GM12878 (cell line): Measurements from ENCODE around the gene GANC. TPM values are rescaled to one million over a fixed set of nuclear protein-coding genes. Genes with fewer than 3 reads are reported as not detected.
A peak's percentile ranks its signal among the peaks of the same experiment; 100 is the strongest.

Experiments used
- BHLHE40 ChIP-seq, 2 experiments: fragments of 450-650 bp in 1 of 2; IDR thresholded peaks; 2 replicates each; pipeline ENCODE4 v1.6.1; 2011 to 2017; ENCODE audit warnings: low read depth in 2 of 2, borderline replicate concordance in 1 of 2, improper control_type of control experiment in 1 of 2, low read length in 1 of 2, mild to moderate bottlenecking in 1 of 2
- CHD4 ChIP-seq: fragments of 200-600 bp; sonication (generic); IDR thresholded peaks from 2 replicates; pipeline ENCODE4 v1.6.1; 2016; ENCODE audit warnings: mild to moderate bottlenecking
- E2F8 ChIP-seq: fragments of 450-650 bp; IDR thresholded peaks from 2 replicates; pipeline ENCODE4 v1.6.1; 2018; ENCODE audit warnings: mild to moderate bottlenecking, low read depth, moderate library complexity; ENCODE audit not compliant: partially characterized antibody
- EED ChIP-seq: sonication (generic); IDR thresholded peaks from 2 replicates; pipeline ENCODE4 v1.6.1; 2016; ENCODE audit warnings: antibody characterized with exemption, low read depth
- JUNB ChIP-seq: IDR thresholded peaks from 2 replicates; pipeline ENCODE4 v1.6.1; 2016; ENCODE audit warnings: antibody characterized with exemption, mild to moderate bottlenecking
- KAT2A ChIP-seq: conservative IDR thresholded peaks from 2 replicates; pipeline ENCODE4 v1.6.1; 2011; ENCODE audit warnings: low read depth, low read length; ENCODE audit not compliant: control insufficient read depth
- KDM1A ChIP-seq: fragments of 200-600 bp; sonication (generic); IDR thresholded peaks from 2 replicates; pipeline ENCODE4 v1.6.1; 2016; ENCODE audit warnings: borderline replicate concordance
- NKRF ChIP-seq: fragments of 450-650 bp; conservative IDR thresholded peaks from 2 replicates; pipeline ENCODE4 v1.6.1; 2017; ENCODE audit warnings: mild to moderate bottlenecking, moderate library complexity
- PML ChIP-seq: IDR thresholded peaks from 2 replicates; pipeline ENCODE4 v1.6.1; 2012; ENCODE audit warnings: low read length, inconsistent platforms
- POLR2AphosphoS2 ChIP-seq: IDR thresholded peaks from 2 replicates; pipeline ENCODE4 v1.6.1; 2011; ENCODE audit warnings: low read depth, mild to moderate bottlenecking, low read length, improper control_type of control experiment, moderate library complexity
- RELA ChIP-seq: fragments of 450-650 bp; IDR thresholded peaks from 2 replicates; pipeline ENCODE4 v1.8.0; 2014; ENCODE audit warnings: borderline replicate concordance; ENCODE audit not compliant: partially characterized antibody
- RELB ChIP-seq: fragments of 450-650 bp; IDR thresholded peaks from 2 replicates; pipeline ENCODE4 v1.6.1; 2017; ENCODE audit warnings: low read depth, mild to moderate bottlenecking, moderate library complexity
- STAT3 ChIP-seq: IDR thresholded peaks from 2 replicates; pipeline ENCODE4 v1.6.1; 2011; ENCODE audit warnings: low read depth, low read length, improper control_type of control experiment
- ZNF622 ChIP-seq: fragments of 450-650 bp; IDR thresholded peaks from 2 replicates; pipeline ENCODE4 v1.6.1; 2017; ENCODE audit warnings: mild to moderate bottlenecking, inconsistent platforms
- ZZZ3 ChIP-seq: IDR thresholded peaks from 2 replicates; pipeline ENCODE4 v1.6.1; 2011; ENCODE audit warnings: low read depth; ENCODE audit not compliant: control insufficient read depth, insufficient read length
- polyA plus RNA-seq, 11 experiments: library from polyadenylated mRNA; depleted of rRNA in 4 of 11; unstranded in 6 of 11; stranded (reverse) in 5 of 11; fragments of >200 nt; fragmentation: Nextera tagmentation in 4 of 11; fragmentation: Illumina TruSeq in 1 of 11; extraction: Ambion mirVana in 4 of 11; extraction: Trizol in 1 of 11; gene quantifications; 1 replicate in 1 of 11; 2 replicates in 10 of 11; pipeline versions ENCODE4 v1.2.1 to v1.2.3, GENCODE V29; 2011 to 2016; ENCODE audit warnings: inconsistent platforms in 2 of 11, missing spikeins in 2 of 11, low read depth in 1 of 11
- total RNA-seq, 4 experiments: library from RNA; depleted of rRNA in 3 of 4; stranded (reverse); fragments of >200 nt in 3 of 4; fragmentation: Illumina TruSeq in 1 of 4; extraction: Trizol in 1 of 4; gene quantifications; 2 replicates each; pipeline versions ENCODE4 v1.2.1 to v1.2.3, GENCODE V29; 2013 to 2021
- TF ChIP-seq, protein P1 (sequence below): fragments of 150-350 bp; IDR thresholded peaks from 2 replicates; pipeline ENCODE4 v1.6.1; 2016; ENCODE audit warnings: low read depth, low read length
- TF ChIP-seq, protein P2 (sequence below): IDR thresholded peaks from 2 replicates; pipeline ENCODE4 v1.6.1; 2011; ENCODE audit warnings: borderline replicate concordance, low read depth, mild to moderate bottlenecking, moderate library complexity, mixed read lengths, low read length; ENCODE audit not compliant: insufficient read depth; ENCODE audit errors: extremely low read length

GANC gene
- total and polyA plus RNA-seq, 10 of the 15 experiments (the other 5 are each of a cell fraction or from before 2014, with no cell fraction given), result 11.3 to 35.3 (median 23.0) TPM

DNA sequence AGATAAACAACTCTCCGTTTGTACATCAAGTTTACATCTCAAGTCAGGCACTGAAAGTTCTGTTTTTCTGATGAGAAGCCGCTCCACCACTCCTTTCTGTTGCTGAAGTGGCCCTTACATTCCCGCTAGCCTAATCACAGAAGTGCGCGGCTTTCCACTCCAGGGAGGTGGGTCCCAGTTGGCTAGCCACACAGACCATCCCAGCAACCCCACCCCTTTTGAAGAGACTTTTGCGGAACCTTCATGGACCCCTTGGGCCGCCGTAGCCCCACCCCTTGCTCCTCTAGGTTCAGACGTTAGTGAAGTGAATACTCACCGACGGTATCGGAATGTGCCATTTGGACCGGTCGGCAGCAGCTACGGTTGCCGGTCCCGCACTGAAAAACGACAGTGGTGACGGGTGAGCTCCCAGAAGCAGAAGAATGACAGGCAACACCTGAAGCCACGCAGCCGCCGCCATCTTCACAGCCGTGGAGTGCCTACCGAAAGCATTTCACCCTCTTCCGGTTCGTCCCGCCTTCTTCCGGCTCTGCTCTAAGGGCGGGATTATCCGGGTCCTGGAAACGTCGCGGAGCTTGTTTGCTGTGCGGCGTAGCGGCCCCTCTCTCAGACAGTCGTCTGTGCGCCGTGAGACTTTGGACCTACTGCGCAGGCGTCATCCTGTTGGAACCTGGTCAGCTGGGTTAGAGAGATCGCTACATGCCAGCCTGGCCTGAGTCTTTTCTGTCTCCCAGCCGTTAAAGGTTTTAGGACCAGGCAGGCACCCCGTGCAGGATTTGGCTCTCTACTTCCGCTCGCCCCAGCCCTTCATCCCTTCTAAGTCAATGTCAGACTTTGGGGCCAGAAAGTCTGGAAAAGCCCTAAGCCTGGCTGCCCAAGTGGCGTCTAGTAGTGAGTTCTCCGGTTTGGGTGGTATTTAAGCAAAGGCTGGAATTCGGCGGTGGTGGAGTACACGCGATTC is at the start of gene GANC, which contains the start of gene TMEM87A (continued):
- TF ChIP-seq ZZZ3 (no peak), RELA (peak; percentile 41), STAT3 (no peak), PML (peak; percentile 98), EED (peak; percentile 20; the same call in 1 of the 2 replicates), POLR2AphosphoS2 (peak; percentile 95), ZNF622 (no peak), NKRF (peak; percentile 86), BHLHE40 (IDR thresholded peaks at IDR 0.05; ENCODE audit: borderline replicate concordance in 1 of 2, low read depth in 2 of 2, low read length in 1 of 2) (peak in 1 of 2 experiments; percentile 33; a peak in 1 of 4 replicates), JUNB (no peak; the same call in 1 of the 2 replicates), KDM1A (no peak), RELB (peak; percentile 97), KAT2A (no peak), CHD4 (no peak), E2F8 (peak; percentile 84)
- TF ChIP-seq, protein P1, sequence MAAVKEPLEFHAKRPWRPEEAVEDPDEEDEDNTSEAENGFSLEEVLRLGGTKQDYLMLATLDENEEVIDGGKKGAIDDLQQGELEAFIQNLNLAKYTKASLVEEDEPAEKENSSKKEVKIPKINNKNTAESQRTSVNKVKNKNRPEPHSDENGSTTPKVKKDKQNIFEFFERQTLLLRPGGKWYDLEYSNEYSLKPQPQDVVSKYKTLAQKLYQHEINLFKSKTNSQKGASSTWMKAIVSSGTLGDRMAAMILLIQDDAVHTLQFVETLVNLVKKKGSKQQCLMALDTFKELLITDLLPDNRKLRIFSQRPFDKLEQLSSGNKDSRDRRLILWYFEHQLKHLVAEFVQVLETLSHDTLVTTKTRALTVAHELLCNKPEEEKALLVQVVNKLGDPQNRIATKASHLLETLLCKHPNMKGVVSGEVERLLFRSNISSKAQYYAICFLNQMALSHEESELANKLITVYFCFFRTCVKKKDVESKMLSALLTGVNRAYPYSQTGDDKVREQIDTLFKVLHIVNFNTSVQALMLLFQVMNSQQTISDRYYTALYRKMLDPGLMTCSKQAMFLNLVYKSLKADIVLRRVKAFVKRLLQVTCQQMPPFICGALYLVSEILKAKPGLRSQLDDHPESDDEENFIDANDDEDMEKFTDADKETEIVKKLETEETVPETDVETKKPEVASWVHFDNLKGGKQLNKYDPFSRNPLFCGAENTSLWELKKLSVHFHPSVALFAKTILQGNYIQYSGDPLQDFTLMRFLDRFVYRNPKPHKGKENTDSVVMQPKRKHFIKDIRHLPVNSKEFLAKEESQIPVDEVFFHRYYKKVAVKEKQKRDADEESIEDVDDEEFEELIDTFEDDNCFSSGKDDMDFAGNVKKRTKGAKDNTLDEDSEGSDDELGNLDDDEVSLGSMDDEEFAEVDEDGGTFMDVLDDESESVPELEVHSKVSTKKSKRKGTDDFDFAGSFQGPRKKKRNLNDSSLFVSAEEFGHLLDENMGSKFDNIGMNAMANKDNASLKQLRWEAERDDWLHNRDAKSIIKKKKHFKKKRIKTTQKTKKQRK, result no peak
- TF ChIP-seq, protein P2, sequence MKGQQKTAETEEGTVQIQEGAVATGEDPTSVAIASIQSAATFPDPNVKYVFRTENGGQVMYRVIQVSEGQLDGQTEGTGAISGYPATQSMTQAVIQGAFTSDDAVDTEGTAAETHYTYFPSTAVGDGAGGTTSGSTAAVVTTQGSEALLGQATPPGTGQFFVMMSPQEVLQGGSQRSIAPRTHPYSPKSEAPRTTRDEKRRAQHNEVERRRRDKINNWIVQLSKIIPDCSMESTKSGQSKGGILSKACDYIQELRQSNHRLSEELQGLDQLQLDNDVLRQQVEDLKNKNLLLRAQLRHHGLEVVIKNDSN, result no peak
